ENCODE measurements around the gene XPO5.

Gene XPO5

DNA sequence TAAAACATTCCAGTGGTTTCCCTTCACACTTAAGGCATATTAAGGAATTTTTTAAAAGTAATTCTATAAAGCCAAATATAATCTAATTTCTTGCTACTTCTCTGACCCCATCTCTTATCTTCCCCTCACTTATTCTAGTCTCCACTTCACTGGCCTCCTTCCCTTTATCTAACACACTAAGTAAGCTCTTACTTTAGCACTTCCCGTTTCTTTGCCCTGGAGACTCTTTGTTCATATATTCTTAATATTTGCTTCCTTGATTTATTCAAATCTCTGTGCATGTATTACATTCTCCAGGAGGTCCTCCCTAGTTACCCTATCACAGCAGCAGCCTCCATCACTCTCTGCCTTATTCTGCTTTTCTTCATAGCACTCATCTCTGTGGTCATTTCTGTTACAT is 33.0 kb upstream of the XPO5 start:
- Histone ChIP-seq H3K27me3 (ENCODE audit: insufficient read depth, low read length, poor library complexity) (no peaks in the 10 kb centered on the region), H3K79me2 (ENCODE audit: insufficient read depth, low read length) (no peaks in the 10 kb centered on the region), H3K36me3 (ENCODE audit: insufficient read depth, low read length) (peaks cover 87% of the 10 kb centered on the region), H3K4me1 (ENCODE audit: insufficient read depth, low read length) (no peaks in the 10 kb centered on the region), H3K4me3 (ENCODE audit: low read depth in 1 of 2, low read length in 2 of 2) (no peak overlapping the region), H2AFZ (ENCODE audit: low read depth, low read length) (no peak overlapping the region), H3K9ac (ENCODE audit: low read depth, low read length) (no peak overlapping the region), H4K20me1 (ENCODE audit: insufficient read depth, low read length) (no peaks in the 10 kb centered on the region), H3K9me3 (ENCODE audit: insufficient read depth, low read length, severe bottlenecking) (no peaks in the 10 kb centered on the region), H3K27ac (ENCODE audit: low read length) (no peak overlapping the region), H3K4me2 (ENCODE audit: insufficient read depth, low read length) (no peak overlapping the region)
- no peak for ATAC-seq (ENCODE audit: insufficient read depth, low read depth)
- TF ChIP-seq, protein P1, sequence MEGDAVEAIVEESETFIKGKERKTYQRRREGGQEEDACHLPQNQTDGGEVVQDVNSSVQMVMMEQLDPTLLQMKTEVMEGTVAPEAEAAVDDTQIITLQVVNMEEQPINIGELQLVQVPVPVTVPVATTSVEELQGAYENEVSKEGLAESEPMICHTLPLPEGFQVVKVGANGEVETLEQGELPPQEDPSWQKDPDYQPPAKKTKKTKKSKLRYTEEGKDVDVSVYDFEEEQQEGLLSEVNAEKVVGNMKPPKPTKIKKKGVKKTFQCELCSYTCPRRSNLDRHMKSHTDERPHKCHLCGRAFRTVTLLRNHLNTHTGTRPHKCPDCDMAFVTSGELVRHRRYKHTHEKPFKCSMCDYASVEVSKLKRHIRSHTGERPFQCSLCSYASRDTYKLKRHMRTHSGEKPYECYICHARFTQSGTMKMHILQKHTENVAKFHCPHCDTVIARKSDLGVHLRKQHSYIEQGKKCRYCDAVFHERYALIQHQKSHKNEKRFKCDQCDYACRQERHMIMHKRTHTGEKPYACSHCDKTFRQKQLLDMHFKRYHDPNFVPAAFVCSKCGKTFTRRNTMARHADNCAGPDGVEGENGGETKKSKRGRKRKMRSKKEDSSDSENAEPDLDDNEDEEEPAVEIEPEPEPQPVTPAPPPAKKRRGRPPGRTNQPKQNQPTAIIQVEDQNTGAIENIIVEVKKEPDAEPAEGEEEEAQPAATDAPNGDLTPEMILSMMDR (IDR thresholded peaks at IDR 0.05; ENCODE audit: borderline replicate concordance, extremely low read depth, low read length, poor library complexity, severe bottlenecking), result no peak
- no peak for TF ChIP-seq EZH2 (IDR thresholded peaks at IDR 0.05; ENCODE audit: borderline replicate concordance, low read depth, low read length, severe bottlenecking)
- DNase-seq, result no peak

DNA sequence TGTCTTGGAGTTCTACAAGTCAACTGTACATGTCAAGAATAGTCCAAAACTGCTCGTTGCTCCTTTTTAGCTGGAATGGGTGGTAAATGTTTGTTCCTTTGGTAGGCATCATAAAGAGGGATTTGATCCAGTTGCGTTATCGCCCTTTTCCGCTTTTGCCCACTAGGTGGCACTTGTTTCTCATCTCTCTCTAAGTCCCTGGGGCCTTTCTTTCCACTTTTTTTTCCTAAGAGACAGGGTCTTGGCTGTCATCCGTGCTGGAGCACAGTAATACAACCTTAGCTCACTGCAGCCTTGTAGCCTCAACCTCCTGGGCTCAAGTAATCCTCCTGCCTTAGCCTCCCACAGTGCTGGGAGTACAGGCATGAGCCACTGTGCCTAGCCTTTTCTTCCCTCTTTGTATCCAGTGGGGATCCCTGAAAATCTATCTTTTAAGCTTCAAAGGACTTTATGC is 32.5 kb upstream of the XPO5 start:
- Histone ChIP-seq H3K4me2 (ENCODE audit: insufficient read depth, low read length) (no peak overlapping the region), H3K27me3 (ENCODE audit: insufficient read depth, low read length, poor library complexity) (no peaks in the 10 kb centered on the region), H4K20me1 (ENCODE audit: insufficient read depth, low read length) (no peaks in the 10 kb centered on the region), H3K79me2 (ENCODE audit: insufficient read depth, low read length) (no peaks in the 10 kb centered on the region), H3K4me3 (ENCODE audit: low read depth in 1 of 2, low read length in 2 of 2) (no peak overlapping the region), H3K27ac (ENCODE audit: low read length) (no peak overlapping the region), H3K9ac (ENCODE audit: low read depth, low read length) (no peak overlapping the region), H3K36me3 (ENCODE audit: insufficient read depth, low read length) (peaks cover 87% of the 10 kb centered on the region), H3K9me3 (ENCODE audit: insufficient read depth, low read length, severe bottlenecking) (no peaks in the 10 kb centered on the region), H2AFZ (ENCODE audit: low read depth, low read length) (no peak overlapping the region), H3K4me1 (ENCODE audit: insufficient read depth, low read length) (no peaks in the 10 kb centered on the region)
- TF ChIP-seq, protein P1 (IDR thresholded peaks at IDR 0.05; ENCODE audit: borderline replicate concordance, extremely low read depth, low read length, poor library complexity, severe bottlenecking), result peak; percentile 87
- TF ChIP-seq EZH2 (IDR thresholded peaks at IDR 0.05; ENCODE audit: borderline replicate concordance, low read depth, low read length, severe bottlenecking), result no peak
- DNase-seq, result peak; percentile 72
- ATAC-seq (ENCODE audit: insufficient read depth, low read depth), result peak; percentile 84

DNA sequence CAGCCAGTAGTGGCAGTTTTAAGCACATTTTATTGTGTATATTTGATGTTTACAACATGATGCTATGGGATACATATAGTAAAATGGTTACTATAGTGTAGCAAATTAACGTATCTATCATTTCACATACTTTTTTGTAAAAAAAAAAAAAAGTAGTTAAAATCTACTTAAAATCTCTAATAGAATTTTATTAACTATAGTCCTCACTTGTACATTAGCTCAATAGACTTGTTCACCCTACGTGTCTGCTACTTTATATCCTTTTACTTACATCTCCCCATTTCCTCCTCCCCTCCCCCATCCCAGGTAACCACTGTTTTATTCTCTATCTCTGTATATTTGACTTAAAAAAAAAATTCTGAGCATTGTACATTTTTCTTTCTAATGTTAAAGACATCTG is 30.2 kb upstream of the XPO5 start:
- Histone ChIP-seq H3K4me1 (ENCODE audit: insufficient read depth, low read length) (no peaks in the 10 kb centered on the region), H3K4me3 (ENCODE audit: low read depth in 1 of 2, low read length in 2 of 2) (no peak overlapping the region), H3K9me3 (ENCODE audit: insufficient read depth, low read length, severe bottlenecking) (no peaks in the 10 kb centered on the region), H4K20me1 (ENCODE audit: insufficient read depth, low read length) (no peaks in the 10 kb centered on the region), H3K36me3 (ENCODE audit: insufficient read depth, low read length) (peaks cover 87% of the 10 kb centered on the region), H3K27me3 (ENCODE audit: insufficient read depth, low read length, poor library complexity) (no peaks in the 10 kb centered on the region), H3K4me2 (ENCODE audit: insufficient read depth, low read length) (no peak overlapping the region), H2AFZ (ENCODE audit: low read depth, low read length) (no peak overlapping the region), H3K27ac (ENCODE audit: low read length) (no peak overlapping the region), H3K79me2 (ENCODE audit: insufficient read depth, low read length) (no peaks in the 10 kb centered on the region), H3K9ac (ENCODE audit: low read depth, low read length) (no peak overlapping the region)
- no peak for ATAC-seq (ENCODE audit: insufficient read depth, low read depth)
- no peak for TF ChIP-seq EZH2 (IDR thresholded peaks at IDR 0.05; ENCODE audit: borderline replicate concordance, low read depth, low read length, severe bottlenecking)
- TF ChIP-seq, protein P1 (IDR thresholded peaks at IDR 0.05; ENCODE audit: borderline replicate concordance, extremely low read depth, low read length, poor library complexity, severe bottlenecking), result no peak
- DNase-seq, result no peak

DNA sequence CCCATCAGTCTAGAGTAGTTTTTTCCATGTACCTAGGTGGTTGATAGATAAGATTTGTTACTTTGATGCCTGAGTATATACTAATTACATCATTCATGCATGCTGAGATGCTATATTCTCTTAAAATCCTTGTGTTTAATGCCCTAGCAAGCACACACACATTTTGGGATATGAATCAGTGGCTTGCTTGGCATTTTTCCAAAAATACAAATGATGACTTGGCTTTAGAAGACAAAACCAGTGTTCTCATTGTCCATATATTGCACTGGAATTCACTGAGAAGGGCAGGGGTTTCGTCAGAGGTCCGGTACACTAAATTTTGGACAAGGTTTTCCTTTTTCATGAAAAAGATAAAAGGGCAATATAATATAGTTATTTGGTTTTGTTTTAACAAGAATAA is 28.3 kb upstream of the XPO5 start:
- DNase-seq (no peak), ATAC-seq (ENCODE audit: insufficient read depth, low read depth) (no peak)
- H3K9me3 ChIP-seq (ENCODE audit: insufficient read depth, low read length, severe bottlenecking), result no peaks in the 10 kb centered on the region
- H3K36me3 ChIP-seq (ENCODE audit: insufficient read depth, low read length), result peaks cover 86% of the 10 kb centered on the region
- no peaks in the 10 kb centered on the region for H3K27me3 ChIP-seq (ENCODE audit: insufficient read depth, low read length, poor library complexity)
- no peak overlapping the region for H3K27ac ChIP-seq (ENCODE audit: low read length)
- no peaks in the 10 kb centered on the region for H3K4me1 ChIP-seq (ENCODE audit: insufficient read depth, low read length)
- H3K4me2 ChIP-seq (ENCODE audit: insufficient read depth, low read length), result no peak overlapping the region
- H3K4me3 ChIP-seq (ENCODE audit: low read depth in 1 of 2, low read length in 2 of 2), result no peak overlapping the region
- TF ChIP-seq EZH2 (IDR thresholded peaks at IDR 0.05; ENCODE audit: borderline replicate concordance, low read depth, low read length, severe bottlenecking), result no peak
- TF ChIP-seq, protein P1 (IDR thresholded peaks at IDR 0.05; ENCODE audit: borderline replicate concordance, extremely low read depth, low read length, poor library complexity, severe bottlenecking), result no peak
- no peak overlapping the region for H3K9ac ChIP-seq (ENCODE audit: low read depth, low read length)
- no peaks in the 10 kb centered on the region for H4K20me1 ChIP-seq (ENCODE audit: insufficient read depth, low read length)
- no peaks in the 10 kb centered on the region for H3K79me2 ChIP-seq (ENCODE audit: insufficient read depth, low read length)
- no peak overlapping the region for H2AFZ ChIP-seq (ENCODE audit: low read depth, low read length)
